ENCODE measurements around the gene SCLT1. TPM values are rescaled to one million over a fixed set of nuclear protein-coding genes. Genes with fewer than 3 reads are reported as not detected.

The SCLT1 gene
- total RNA-seq, 2 donors from 2014 or later, result 9.5 to 14.0 TPM

DNA sequence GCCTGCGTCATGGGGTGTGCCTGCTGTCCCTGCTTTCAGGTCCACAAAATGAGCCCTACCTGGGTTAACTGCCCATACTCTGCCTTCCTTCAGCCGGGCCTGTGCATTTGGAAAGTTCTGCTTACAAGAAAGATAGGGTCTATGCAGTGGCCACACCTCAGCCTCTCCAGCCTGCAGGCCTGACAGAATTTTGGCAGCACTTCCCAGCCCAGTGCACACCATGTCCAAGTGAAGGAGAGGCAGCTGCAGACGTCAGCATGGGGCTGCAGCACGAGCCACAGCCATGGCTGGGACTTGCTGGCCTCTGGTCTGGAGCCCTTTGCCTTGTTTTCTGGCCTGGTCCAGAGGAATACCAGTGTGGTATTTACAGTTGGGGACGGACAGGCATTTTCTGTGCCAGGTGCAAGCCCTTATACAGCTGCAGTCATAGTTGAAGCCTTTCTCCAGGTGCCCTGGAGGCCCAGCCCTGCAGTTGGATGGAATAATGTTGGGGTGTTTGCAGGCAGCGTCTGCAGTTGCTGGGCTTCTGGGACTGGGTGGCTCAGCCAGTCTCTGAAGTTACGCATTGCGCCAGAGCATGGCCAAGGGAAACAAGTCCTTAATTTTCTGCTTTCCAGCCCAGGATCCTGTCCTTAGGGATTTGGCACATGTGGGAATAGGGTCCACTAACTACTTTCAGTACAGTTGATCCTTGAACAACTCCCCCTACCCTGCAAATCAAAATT, 257.7 kb downstream of the SCLT1 start:
- Histone ChIP-seq H3K27ac (peak overlapping the region; percentile 35 to 39), H3K4me3 (no peak overlapping the region), H3K27me3 (replicated peaks; ENCODE audit: insufficient read depth) (no peaks in the 10 kb centered on the region), H3K4me1 (ENCODE audit: control insufficient read depth in 1 of 2, low read depth in 2 of 2) (peaks cover 30 to 50% of the 10 kb centered on the region in 2 donors), H3K36me3 (peaks cover 6% of the 10 kb centered on the region), H3K9me3 (no peaks in the 10 kb centered on the region)
- ATAC-seq (ENCODE audit: insufficient number of reproducible peaks, low FRiP score, low read depth) (peak; percentile 34), DNase-seq (ENCODE audit: low spot score) (no peak)
- TF ChIP-seq, protein P1, sequence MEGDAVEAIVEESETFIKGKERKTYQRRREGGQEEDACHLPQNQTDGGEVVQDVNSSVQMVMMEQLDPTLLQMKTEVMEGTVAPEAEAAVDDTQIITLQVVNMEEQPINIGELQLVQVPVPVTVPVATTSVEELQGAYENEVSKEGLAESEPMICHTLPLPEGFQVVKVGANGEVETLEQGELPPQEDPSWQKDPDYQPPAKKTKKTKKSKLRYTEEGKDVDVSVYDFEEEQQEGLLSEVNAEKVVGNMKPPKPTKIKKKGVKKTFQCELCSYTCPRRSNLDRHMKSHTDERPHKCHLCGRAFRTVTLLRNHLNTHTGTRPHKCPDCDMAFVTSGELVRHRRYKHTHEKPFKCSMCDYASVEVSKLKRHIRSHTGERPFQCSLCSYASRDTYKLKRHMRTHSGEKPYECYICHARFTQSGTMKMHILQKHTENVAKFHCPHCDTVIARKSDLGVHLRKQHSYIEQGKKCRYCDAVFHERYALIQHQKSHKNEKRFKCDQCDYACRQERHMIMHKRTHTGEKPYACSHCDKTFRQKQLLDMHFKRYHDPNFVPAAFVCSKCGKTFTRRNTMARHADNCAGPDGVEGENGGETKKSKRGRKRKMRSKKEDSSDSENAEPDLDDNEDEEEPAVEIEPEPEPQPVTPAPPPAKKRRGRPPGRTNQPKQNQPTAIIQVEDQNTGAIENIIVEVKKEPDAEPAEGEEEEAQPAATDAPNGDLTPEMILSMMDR (IDR thresholded peaks at IDR 0.05), result no peak

Other genes with a start within 250 kb of the SCLT1 start
- gene C4orf33, start 2.6 kb upstream of the SCLT1 start, total RNA-seq, result 1 to 10 TPM; 2.2 to 4.9 TPM